Activated CD4-positive, alpha-beta T cell treated with anti-CD3 and anti-CD28 coated beads, Interleukin-2, amount 50 U/mL, for 24 hours (primary cell): Measurements from ENCODE around the gene MYO1A.

ENCODE experiments used
- DNase-seq, 2 donors: peaks; one replicate each; pipeline ENCODE4 v3.0.0-alpha.2; 2020; ENCODE audit warnings: low read depth in 1 of 2, low spot score in 1 of 2

MYO1A gene

DNA sequence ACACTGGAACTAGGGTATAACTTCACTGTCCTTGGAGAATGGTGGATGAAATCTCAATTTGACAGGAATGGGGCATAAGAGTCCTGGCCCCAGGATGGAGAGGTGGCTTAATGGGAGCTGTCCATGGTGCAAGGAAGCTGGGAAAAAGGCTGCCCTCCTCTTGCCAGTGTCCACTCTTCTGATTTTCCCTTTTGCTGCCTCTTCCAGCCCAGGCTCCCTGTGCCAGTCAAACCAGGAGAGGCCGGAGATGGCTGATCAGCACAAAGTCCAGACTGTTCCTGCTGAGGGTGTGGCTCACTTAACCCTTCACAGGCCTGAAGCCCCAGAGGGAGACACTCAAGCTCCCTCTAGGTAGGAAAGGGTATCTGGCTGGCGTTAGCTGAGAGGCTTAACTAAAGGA lies at the start of gene MYO1A:
Gene MYO1A, minus strand, starts transcription at position 240 of the 400 bp plus-strand sequence. CDS start 1,806 bp downstream, outside the sequence.
- DNase-seq, result no peak

DNA sequence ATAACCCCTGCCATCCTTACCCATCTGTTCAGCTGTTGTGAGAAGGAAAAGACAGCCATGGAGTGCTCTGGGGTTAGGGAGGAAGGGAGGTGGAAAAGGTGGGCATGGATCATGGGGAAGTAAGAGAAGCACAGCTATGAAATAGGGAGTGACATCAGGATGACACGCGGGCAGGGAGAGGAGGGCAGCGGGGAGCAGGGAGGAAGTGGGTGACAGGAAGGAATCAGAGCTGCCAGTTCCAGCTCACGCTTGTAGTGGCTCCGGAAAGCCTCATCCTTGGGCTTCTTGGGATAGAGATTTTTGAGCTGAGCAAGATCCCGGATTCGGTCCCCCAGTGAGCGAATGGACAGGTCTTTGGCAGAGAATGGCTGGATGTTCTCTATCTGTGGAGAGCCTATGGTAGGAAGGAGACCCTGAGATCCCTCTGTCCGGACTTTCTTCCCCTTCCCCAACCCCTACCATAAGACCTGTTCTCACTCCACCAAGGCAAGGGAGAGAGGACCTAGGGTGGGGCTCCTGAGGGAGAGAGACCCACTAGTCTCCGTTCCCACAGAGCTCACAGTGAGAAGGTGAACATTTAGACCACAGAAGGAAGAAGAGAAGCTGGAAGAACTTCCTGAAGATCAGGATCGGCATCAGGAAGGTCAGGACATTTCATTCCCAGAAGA lies 49.3 kb upstream of the MYO1A start:
- DNase-seq, result no peak

DNA sequence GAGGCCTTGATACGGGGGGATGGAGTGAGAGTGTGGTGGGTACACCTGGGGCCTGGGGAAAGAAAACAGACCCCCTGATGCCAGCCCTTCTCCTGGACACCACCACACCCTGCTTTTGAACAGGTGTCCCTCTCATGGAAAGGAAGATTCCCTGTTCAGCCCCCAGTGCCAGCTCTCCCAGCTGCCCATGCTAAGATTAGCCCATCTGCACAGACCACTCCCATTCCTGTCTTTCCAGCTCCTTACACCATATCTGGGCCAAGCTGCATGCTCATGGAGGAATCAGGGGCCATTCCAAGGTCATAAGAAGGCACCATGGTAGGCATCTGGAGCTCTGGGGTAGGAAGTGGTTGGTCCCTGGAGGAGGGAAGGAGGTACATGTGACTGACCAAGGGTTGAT lies 48.6 kb upstream of the MYO1A start:
- DNase-seq, result no peak

DNA sequence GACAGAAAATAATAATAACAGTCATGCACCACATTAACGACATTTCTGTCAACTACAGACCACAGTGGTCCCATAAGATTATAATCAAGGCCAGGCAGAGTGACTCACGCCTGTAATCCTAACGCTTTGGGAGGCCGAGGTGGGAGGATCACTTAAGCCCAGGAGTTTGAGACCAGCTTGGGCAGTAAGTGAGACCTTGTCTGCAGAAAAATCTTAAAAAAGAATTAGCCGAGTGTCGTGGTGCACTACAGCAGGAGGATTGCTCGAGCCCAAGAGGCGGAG lies 47.6 kb upstream of the MYO1A start:
- DNase-seq, result no peak

DNA sequence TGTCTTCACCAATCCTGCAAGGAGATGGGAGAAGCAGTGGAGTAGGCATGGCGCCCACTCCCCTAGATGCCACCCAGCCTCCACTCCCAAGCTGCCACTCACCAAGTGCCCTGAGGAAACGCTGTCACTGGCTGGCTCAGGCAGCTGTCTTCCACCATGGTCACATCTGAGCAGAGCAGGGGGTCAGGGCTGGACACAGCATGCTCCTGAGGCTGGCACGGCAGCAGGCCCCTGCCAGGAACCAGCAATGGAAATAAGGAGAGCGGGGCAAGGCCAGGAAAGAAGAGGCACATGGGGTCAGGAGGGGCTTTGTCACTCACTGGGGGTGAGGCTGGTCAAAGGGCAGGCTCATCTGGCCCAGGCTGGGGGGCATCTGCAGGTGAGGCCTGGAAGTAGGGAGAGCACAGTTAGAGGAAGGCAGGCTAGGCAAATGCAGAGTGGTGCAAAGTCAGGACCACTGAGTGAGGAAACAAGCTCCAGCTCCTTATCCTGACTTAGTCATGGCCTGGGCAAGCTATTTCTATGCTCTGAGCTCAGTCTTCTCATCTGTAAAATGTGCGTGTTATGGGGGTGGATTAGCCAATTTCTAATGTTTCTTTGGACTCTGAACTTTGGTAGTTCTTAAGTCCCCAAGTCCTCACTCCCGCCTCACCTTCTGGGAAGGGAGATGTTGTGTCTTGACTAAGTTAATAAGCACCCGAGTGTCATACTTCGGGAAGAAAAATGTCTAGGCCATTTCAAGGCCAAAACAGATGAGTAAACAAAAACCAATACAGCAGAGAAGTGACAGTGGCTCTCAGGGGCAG lies 47.0 kb upstream of the MYO1A start:
- no peak for DNase-seq

DNA sequence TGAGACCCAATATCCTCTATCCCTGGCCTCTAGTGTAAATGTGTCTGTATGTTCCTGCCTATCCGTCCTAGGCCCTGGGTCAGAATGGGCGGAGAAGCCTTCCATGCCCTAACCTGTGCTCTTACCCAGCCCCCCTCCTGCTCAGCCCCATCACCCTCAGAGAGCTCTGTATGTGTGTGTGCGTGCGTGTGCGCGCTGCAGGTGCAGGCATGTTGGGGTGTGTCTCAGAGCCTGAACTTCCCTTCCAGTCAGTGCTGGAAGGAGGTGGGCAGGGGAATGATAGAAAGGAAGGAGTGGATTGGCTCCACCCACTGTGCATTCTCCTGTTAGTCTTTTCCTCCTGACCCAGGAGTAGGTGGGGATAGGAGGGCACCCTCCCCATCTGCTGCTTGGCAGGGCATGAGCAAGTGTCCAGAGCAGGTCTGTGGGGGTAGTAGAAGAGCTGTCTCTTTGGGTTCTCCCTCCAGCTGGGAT lies 46.2 kb upstream of the MYO1A start:
- no peak for DNase-seq

DNA sequence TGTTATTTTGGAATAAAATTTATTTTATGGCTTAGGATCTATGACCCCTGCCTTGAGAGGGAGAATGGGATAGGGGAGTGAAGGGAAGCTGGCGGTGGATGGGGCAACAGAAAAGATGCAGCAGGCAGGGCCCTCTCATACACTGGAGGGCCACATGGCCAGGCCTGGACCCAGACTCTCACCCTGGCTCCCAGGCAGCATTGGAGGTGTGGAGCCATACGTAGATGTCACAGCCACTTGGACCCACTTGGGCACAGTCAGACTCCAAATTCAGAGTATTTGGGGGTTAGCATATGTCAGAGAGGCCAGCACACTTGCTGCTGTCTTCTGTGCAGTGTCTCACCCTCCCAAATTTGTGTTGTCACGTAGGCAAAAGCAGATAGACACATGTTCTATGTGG lies 45.5 kb upstream of the MYO1A start:
- no peak for DNase-seq

DNA sequence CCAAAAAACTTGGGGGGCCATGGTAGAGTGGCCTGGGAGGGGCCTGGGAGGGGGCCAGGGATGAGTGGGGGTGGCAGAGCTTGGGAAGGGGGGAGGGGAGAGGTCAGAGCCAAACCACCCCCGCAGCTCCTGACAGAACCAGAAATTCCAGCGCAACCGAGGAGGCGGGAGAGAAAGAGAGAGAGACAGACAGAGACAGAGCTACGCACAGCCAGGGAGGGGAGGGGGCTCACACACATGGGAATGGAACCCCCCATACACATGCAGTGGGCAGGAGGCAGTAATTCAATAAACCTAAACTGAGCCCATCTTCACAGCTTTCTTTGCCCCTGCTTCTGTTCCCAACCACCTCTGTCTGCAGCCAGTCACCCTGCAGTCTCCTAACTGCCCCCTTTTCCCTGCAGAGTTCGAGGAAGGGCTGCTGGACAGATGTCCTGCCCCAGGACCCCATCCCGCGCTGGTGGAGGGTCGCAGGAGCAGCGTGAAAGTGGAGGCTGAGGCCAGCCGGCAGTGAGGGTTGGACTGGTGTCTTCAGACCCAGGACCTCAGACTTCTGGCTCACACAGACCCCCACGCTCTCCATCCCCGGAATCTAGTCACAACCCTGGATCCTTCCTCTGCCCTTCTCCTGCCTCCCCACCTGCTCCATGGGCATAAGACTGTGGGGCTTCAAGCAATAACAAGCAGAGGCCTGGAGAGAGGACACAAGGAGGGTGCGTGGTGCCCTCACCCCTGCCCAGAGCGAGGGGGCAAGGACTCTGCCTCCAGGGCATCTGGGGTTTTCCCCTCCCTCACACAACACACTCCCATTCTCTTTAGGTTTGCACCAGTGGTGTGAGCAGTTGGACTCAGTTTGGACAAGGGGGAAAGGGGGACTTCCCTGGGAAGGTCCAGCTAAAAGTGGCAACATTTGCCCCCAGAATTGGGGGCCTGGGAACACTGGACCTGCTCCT lies 44.6 kb upstream of the MYO1A start:
- DNase-seq, result no peak

DNA sequence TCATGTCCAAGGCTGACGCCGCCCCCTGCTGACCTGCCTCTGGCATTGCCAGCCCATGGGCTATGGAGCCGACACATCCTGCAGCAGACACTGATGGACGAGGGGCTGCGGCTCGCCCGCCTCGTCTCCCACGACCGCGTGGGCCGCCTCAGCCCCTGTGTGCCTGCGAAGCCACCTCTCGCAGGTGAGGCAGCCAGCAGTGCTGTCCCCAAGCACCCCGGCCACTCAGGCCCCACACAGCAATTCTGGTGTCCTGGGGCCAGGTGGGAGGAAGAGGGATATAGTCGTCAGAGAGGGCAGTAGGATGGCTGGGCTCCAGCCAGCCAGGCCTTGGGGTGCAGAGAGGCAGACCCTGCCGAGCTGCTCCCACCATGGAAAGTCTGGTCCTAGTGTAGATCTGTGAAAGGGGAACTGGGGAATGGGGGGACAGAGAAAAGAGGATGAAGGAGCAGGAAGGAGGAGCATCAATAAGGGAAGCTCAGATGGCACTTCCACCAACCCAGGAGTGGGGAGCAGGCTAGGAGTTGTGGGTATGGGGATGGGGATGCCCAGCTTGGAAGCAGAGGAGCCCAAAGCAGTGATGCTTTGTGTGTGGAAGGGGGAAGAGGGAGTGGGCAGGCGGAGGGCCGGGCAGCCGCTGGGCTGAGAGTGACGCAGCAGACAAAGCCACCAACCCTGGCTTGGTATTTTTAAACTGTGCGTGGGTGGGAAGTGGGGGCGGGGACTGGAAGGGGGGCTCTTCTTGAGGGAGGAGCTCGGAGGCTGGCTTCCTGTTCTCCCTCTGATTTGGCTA lies 43.7 kb upstream of the MYO1A start:
- peak; percentile 49 to 63 for DNase-seq

DNA sequence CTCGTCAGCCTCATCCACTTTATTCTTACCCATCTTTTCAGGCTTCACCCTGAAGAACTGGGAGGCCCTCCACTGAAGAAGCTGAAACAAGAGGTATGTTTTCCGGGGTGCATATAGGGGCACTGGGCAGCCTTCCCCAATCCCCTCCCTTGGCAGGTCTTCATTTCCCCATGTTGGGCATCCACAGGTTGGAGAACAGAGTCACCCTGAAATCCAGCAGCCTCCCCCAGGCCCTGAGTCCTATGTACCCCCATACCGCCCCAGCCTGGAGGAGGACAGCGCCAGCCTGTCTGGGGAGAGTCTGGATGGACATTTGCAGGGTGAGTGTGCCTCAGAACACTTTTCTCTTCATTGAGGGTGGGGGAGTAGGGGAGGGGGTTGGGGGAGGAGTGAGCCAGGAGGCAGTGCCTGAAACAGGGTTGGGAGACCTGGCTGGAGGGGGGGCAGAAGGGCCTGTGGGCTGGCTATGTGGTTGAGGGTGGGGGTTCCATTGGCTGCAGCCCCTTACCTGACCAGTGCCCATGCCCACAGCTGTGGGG lies 43.0 kb upstream of the MYO1A start:
- DNase-seq, result no peak

DNA sequence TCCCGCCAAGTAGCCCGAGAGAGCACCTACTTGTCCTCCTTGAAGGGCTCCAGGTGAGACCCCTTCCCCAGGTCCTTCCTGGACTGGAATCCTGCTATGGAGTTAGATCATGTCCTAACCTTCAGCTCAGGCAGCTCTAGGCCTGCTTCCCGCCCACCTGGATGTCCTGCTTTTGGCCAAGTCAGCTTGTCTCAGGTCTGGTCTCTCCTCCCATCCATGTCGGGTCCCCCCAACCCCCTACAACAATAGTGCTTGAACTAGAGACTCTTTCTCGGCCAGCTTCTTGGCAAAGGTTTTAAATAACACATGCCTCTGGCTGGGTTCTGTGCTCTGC lies 42.6 kb upstream of the MYO1A start:
- no peak for DNase-seq

DNA sequence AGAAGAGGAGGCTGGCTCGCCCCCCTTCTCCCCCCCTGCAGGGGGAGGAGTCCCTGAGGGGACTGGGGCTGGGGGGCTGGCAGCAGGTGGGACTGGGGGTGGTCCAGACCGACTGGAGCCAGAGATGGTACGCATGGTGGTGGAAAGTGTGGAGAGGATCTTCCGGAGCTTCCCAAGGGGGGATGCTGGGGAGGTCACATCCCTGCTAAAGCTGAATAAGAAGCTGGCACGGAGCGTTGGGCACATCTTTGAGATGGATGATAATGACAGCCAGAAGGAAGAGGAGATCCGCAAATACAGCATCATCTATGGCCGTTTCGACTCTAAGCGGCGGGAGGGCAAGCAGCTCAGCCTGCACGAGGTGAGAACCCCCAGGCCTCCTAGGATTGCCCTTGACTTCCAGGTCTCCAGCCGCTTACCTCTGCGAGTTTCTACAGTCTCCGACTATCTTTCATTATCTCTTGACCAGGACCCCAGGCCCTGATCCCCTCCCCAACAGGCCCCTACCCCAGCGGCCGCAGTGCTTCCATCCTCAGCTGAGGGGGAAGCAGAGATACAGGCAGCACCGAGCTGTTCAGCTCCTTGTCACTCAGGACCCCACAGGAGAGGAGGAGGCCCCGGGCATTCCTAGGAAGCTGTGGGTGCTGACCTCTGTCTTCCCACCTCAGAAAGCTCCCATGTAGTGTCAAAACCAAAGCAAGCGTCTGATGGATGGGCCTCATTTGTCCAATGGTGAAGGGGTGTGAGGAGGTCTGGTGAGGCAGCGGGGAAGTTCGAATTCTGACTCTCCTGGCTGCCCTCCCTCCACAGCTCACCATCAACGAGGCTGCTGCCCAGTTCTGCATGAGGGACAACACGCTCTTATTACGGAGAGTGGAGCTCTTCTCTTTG lies 42.0 kb upstream of the MYO1A start:
- no peak for DNase-seq

DNA sequence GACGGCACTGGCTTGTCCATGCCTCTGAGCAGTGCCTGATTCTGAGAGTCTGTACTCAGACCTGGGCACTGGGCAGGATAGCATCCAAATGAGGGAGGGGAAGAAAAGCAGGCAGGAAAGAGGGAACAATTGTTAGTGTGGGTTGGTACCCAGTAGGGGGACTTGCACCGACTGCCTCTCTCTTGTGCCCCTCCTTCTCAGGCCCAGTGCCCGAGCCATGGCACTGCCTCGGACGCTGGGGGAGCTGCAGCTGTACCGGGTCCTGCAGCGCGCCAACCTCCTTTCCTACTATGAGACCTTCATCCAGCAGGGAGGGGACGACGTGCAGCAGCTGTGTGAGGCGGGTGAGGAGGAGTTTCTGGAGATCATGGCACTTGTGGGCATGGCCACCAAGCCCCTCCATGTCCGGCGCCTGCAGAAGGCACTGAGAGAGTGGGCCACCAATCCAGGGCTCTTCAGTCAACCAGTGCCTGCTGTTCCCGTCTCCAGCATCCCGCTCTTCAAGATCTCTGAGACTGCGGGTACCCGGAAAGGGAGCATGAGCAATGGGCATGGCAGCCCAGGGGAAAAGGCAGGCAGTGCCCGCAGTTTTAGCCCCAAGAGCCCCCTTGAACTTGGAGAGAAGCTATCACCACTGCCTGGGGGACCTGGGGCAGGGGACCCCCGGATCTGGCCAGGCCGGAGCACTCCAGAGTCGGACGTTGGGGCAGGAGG lies 41.2 kb upstream of the MYO1A start:
- no peak for DNase-seq

DNA sequence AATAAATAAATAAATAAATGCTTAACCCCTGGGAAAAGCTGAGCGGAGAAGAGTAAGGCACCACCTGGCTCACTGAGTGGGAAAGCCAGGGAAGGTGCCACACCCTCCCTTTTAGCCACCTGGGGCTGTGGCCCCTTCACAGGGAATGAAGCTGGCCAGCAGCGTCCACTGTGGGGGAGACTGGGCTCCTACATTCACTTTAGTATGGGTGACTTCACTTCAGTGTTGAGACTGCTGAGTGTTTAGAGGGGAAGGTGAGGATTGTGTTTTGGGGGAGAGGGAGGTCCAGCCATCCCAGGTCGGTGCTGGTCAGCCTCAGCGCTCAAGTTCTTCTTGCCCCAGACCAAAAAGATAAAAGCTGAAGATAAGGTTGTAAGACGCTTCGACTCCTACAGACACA lies 40.6 kb upstream of the MYO1A start:
- DNase-seq, result no peak

DNA sequence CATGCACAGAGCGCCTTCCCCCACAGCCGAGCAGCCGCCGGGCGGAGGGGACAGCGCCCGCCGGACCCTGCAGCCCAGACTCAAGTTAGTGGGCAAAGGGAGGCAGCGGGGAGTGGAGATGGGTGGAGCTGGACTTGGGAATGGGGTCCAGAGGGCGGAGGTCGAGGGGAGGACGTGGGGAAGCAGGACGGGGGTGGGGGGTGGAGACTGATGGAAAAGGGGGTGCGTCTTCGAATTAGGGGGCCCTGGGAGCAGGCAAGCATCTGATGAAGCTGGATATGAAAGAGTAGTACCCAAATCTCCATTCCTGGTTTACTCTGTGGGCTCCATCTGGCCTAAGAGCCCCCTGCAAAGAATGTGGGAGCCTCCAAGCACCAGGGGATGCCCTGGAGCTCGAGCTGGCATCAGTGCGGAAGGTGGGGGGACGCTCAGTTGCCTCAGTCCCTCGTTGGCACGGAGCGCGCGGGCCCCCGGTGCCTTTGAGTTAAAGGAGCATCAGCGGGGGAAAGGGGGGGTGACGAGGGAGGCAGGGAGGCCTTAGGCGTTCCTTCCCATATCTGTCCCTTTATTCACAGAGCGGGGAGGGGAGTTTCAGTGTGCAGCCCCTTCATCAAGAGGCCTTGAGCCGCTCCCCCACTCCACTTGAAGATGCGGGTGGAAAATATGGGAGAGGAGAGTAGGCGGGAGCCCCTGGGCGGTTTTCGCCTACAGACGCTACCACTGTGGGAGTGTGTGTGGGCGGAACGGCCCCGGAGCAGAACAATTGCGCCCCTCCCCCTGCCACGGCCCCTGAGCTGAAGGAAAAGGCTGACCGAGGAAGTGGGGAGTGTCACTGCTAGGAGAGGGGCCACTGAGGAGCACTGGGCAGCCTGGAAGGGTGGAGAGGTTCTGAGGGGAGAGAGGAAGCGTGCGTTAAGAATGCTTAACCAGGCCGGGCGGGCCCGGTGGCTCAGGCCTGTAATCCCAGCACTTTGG lies 39.6 kb upstream of the MYO1A start:
- DNase-seq, result no peak

DNA sequence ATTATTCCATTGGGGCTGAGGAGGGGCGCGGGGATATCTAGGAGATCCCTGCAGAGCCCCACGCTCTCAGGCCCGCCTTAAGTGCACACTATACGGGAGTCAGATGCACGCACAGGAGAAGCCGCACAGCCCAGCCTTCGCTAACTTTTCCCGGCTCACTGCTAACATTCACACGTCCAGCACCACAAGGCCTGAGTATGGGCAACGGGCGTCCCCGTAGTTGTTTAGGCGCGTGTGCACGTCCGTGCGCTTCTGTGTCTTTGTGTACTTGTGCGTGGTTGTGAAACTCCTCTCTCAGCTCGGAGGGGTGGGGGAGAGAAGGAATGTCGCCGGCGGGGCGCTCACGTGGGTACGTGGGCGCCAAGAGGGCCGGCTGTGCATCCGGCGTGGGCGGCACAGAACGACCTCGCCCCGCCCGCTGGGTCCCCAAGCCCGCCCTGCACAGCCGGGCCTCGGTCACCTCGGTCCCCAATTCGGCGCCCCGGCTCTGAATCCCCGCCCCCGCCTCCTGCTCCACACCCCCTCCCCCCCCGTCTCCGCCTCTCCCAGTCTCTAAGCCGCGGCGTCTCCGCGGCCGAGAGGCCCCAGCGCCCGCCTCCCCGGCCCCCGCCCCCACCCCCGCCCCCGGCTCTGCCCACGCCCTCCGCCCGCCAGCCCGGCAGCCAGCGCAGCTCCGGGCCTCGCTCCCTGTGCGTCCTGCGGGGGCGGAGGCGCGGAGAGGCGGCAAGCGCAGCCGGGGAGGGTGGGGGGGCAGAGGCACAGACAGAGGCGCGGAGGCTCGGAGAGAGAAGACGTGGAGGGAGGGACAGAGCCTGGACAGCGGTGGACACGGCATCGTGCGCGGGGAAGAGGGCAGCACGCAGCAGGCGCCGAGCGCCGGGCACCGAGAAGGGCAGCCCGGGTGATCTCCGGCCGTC lies 38.7 kb upstream of the MYO1A start, which contains the start of gene NAB2:
Gene NAB2, plus strand, starts transcription at position 761 of the 917 bp plus-strand sequence. CDS start 158 bp downstream, outside the sequence.
- DNase-seq, result peak; percentile 60 to 83
